Astrocyte of the spinal cord (primary cell): ENCODE measurements around the gene NEDD4L.

Experiments
- DNase-seq: peaks from one replicate; pipeline ENCODE4 v3.0.0; 2011; ENCODE audit warnings: low read depth, low spot score
- H3K4me3 ChIP-seq: 2 replicates; pipeline ENCODE4 v1.5.1; 2011; ENCODE audit warnings: low read depth, mild to moderate bottlenecking, low read length, moderate library complexity
- CTCF ChIP-seq: IDR thresholded peaks from 2 replicates; pipeline ENCODE4 v1.5.1; 2012; ENCODE audit warnings: low read depth, mild to moderate bottlenecking, low read length, inconsistent platforms
- in situ Hi-C: cut with HindIII; loops from 2 replicates; pipeline ENCODE4 v1.10.0; 2017; ENCODE audit warnings: low sequenced_read_pairs

The NEDD4L gene

GRCh38 chr18:58212274-58212673, 168.2 kb downstream of the NEDD4L start:
- no peak overlapping the region for H3K4me3 ChIP-seq
- TF ChIP-seq CTCF = no peak
- in situ Hi-C loops = no loop called here
- DNase-seq = no peak

- DNase-seq = peak; percentile 88
- no peak overlapping the region for H3K4me3 ChIP-seq
- no peak for TF ChIP-seq CTCF
- in situ Hi-C loops = no loop called here
Measured at GRCh38 chr18:58213440-58213839, 169.4 kb downstream of the NEDD4L start.

DNA sequence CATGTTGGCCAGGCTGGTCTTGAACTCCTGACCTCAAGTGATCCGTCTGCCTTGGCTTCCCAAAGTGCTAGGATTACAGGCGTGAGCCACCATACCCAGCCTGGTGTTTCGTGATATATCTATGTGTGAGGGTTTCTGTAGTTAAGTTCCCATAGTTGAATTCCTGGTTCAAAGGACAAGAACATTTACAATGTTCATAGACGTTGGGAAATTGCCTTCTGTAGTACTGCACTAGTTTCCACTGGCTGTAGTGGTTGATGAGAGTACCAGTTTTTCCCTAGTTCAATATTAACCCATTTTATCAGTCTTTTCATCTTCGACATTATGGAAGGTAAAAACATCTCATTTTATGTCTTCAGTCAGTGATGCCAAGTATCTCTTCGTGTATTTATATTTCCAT, 171.0 kb downstream of the NEDD4L start:
- DNase-seq = no peak
- no peak overlapping the region for H3K4me3 ChIP-seq
- TF ChIP-seq CTCF = no peak
- in situ Hi-C loops = no loop called here

DNA sequence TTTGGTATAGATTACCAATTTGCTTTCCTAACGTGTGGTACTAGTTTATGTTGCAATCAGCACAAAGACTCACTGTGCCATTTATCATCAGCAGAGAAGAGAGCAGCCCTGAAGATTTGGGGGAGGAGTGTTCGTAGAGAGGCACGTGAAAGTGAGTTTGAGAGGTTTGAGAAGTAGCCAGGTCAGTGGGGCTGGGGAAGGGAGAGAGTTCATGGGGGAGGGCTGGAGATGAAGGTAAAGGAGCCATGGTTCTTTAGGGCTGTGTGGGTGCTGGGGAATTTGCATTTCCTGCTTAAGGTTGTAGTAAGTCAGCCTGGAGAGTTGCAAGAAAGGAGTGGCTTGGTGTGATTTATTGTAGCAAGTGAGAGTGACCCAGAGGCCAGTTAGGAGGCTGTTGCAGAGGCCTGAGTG, 172.1 kb downstream of the NEDD4L start:
- in situ Hi-C loops = no loop called here
- no peak for TF ChIP-seq CTCF
- H3K4me3 ChIP-seq = no peak overlapping the region
- DNase-seq = no peak

DNA sequence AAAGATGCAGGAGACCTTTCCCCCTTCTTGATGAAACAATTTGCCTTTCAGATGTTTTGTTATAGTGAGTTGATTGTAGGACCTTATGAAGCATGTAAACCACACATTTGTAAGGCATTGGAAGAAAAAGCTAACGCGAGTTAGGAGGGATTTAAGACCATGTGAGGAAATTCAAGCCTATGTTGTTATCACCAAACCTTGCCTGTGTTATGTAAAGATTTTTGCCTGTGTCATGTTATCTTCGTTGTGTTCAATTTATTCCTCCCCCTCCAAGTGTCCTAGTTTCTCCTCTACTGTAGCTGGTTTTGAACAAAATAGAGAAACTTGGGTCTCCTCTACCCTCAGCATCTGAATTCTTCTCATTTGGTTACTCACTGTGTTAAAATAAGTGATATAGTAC, 173.0 kb downstream of the NEDD4L start:
- TF ChIP-seq CTCF = no peak
- no peak for DNase-seq
- H3K4me3 ChIP-seq = no peak overlapping the region
- in situ Hi-C loops = no loop called here

- no peak for DNase-seq
- no peak for TF ChIP-seq CTCF
- no peak overlapping the region for H3K4me3 ChIP-seq
- in situ Hi-C loops = no loop called here
Measured at GRCh38 chr18:58218117-58218516, 174.1 kb downstream of the NEDD4L start.
